Vein endothelial cell (primary cell): ENCODE data around the gene LHX4. TPM values are rescaled to one million over a fixed set of nuclear protein-coding genes. Genes with fewer than 3 reads are reported as not detected.

Source experiments
- total RNA-seq: library from RNA; depleted of rRNA; stranded (reverse); fragments of >200 nt; gene quantifications from 2 replicates; pipeline ENCODE4 v1.2.3, GENCODE V29; 2012

LHX4 gene
- total RNA-seq, result under 0.01 TPM in 1 of 2 replicates, not detected in the other

GRCh38 chr1:180229483-180230415 is at the start of gene LHX4:
TSS of gene LHX4 (plus strand) at chr1:180230264. CDS start at chr1:180230530, 266 bp downstream.

Other genes starting within 250 kb of the LHX4 start
- gene QSOX1, start 75.4 kb upstream of the LHX4 start, total RNA-seq, result 95.7 and 196 TPM in 2 replicates